LNCaP clone FGC (cell line): ENCODE data around the gene ZNF570.
A peak's percentile ranks its signal among the peaks of the same experiment; 100 is the strongest.

ENCODE experiments used
- DNase-seq: peaks from one replicate; pipeline ENCODE4 v3.0.0-alpha.2; 2011; ENCODE audit warnings: low read depth
- H3K4me3 ChIP-seq: 2 replicates; pipeline ENCODE4 v1.5.1; 2011; ENCODE audit warnings: mild to moderate bottlenecking, low read depth, low read length, control low read depth
- CTCF ChIP-seq: IDR thresholded peaks from 2 replicates; pipeline ENCODE4 v1.5.1; 2012; ENCODE audit warnings: mild to moderate bottlenecking; ENCODE audit not compliant: control insufficient read depth, insufficient read depth; ENCODE audit errors: extremely low read depth

The ZNF570 gene

GRCh38 chr19:37472165-37472564 is 3.0 kb downstream of the ZNF570 start:
- no peak overlapping the region for H3K4me3 ChIP-seq
- no peak for DNase-seq
- TF ChIP-seq CTCF = no peak

- DNase-seq = no peak
- no peak for TF ChIP-seq CTCF
- no peak overlapping the region for H3K4me3 ChIP-seq
These were observed 15.4 kb downstream of the ZNF570 start for GRCh38 chr19:37484406-37485168.

GRCh38 chr19:37492213-37492612 is 23.1 kb downstream of the ZNF570 start:
- no peak overlapping the region for H3K4me3 ChIP-seq
- DNase-seq = no peak
- no peak for TF ChIP-seq CTCF

GRCh38 chr19:37505958-37506386 is 36.8 kb downstream of the ZNF570 start:
- no peak for DNase-seq
- TF ChIP-seq CTCF = no peak
- H3K4me3 ChIP-seq = peak overlapping the region; percentile 92

GRCh38 chr19:37506387-37507166 is 37.4 kb downstream of the ZNF570 start, which contains the start of gene ZNF793:
ZNF793 (plus strand) TSS chr19:37506939; CDS start chr19:37523440, 16,501 bp downstream.
- TF ChIP-seq CTCF = no peak
- DNase-seq = peak; percentile 88
- H3K4me3 ChIP-seq = peak within 1 kb of the TSS; percentile 92

- H3K4me3 ChIP-seq = peak overlapping the region; percentile 92
- no peak for TF ChIP-seq CTCF
These were observed 38.0 kb downstream of the ZNF570 start for GRCh38 chr19:37507167-37507464.

More at GRCh38 chr19:37507167-37507464, 38.0 kb downstream of the ZNF570 start:
- no peak for DNase-seq
